Breast epithelium (tissue), 3 donors: ENCODE measurements around the gene OBP2B.

Experiments used
- POLR2A ChIP-seq: fragments of 450-650 bp; IDR thresholded peaks from one replicate; pipeline ENCODE4 v1.6.1; 2016; ENCODE audit warnings: antibody characterized with exemption, mild to moderate bottlenecking, moderate library complexity
- POLR2AphosphoS5 ChIP-seq, 3 donors: sonication (generic); formaldehyde crosslinking; IDR thresholded peaks; one replicate each; pipeline ENCODE4 v1.6.1; 2017; ENCODE audit warnings: antibody characterized with exemption in 3 of 3
- TF ChIP-seq, protein P1 (sequence below), 3 donors: fragments of 450-650 bp; IDR thresholded peaks; one replicate each; pipeline ENCODE4 v1.5.1; 2016 to 2017; ENCODE audit warnings: antibody characterized with exemption in 3 of 3, mild to moderate bottlenecking in 3 of 3, moderate library complexity in 3 of 3

DNA sequence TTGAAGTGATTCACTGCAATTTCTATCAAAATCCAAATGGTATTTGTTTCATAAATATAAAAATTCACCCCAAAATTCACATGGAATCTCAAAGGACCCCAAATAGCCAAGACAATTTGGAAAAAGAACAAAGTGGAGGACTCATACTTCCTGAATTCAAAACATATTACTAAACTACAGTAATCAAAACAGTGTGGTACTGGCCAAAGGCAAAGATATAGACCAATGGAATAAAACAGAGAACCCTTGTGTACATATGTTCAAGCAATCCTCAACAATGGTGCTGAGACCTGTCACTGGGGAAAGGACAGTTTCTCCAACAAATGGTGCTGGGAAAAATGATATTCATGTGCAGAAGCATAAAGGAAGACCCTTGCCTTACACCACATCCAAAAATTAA lies 14.0 kb downstream of the OBP2B start:
- TF ChIP-seq, protein P1, sequence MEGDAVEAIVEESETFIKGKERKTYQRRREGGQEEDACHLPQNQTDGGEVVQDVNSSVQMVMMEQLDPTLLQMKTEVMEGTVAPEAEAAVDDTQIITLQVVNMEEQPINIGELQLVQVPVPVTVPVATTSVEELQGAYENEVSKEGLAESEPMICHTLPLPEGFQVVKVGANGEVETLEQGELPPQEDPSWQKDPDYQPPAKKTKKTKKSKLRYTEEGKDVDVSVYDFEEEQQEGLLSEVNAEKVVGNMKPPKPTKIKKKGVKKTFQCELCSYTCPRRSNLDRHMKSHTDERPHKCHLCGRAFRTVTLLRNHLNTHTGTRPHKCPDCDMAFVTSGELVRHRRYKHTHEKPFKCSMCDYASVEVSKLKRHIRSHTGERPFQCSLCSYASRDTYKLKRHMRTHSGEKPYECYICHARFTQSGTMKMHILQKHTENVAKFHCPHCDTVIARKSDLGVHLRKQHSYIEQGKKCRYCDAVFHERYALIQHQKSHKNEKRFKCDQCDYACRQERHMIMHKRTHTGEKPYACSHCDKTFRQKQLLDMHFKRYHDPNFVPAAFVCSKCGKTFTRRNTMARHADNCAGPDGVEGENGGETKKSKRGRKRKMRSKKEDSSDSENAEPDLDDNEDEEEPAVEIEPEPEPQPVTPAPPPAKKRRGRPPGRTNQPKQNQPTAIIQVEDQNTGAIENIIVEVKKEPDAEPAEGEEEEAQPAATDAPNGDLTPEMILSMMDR (IDR thresholded peaks at IDR 0.05), result no peak
- TF ChIP-seq POLR2A (no peak), POLR2AphosphoS5 (IDR thresholded peaks at IDR 0.05) (no peak)
